ENCODE results near the gene PCDH19. TPM values are rescaled to one million over a fixed set of nuclear protein-coding genes. Genes with fewer than 3 reads are reported as not detected.

Gene PCDH19
- total RNA-seq, 1 experiment from 2014 or later = 1.2 TPM

DNA sequence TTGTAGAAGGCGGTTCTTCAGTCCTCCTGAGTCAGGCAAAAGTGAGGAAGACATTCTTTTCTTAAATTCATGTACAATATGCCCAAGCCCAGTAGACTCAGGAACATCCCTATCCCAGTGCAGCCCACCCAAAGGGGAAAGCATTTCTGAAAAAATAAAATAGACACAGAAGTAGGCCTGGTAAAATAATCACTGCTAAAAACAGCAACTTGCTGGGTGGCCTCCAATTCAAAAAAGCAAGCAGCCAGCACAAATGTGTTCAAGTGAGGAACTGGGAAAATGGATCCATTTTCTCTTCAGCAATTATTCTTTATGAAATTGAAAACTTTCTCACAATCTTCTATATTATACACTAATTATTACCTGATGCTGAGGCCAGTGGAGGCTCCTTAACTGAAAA, 165.4 kb downstream of the PCDH19 start:
- Histone ChIP-seq H3K23me2 (ENCODE audit: insufficient read length, low read depth, low read length, poor library complexity, severe bottlenecking) (no peaks in the 10 kb centered on the region), H3K23ac (ENCODE audit: insufficient read length, low read depth, low read length) (no peak overlapping the region), H2BK12ac (ENCODE audit: insufficient read length, low read depth, low read length) (no peak overlapping the region), H2BK120ac (ENCODE audit: low read depth, low read length, poor library complexity, severe bottlenecking) (no peak overlapping the region), H3K4ac (ENCODE audit: low read depth, low read length) (no peak overlapping the region), H4K20me1 (ENCODE audit: control insufficient read depth, insufficient read depth, insufficient read length) (no peaks in the 10 kb centered on the region), H4K8ac (replicated peaks; ENCODE audit: insufficient read length, low read depth, low read length) (no peak overlapping the region), H3K14ac (ENCODE audit: insufficient read depth, low read length) (no peak overlapping the region), H4K91ac (ENCODE audit: insufficient read length, low read depth, low read length) (no peak overlapping the region), H2AFZ (ENCODE audit: low read length) (no peak overlapping the region), H4K5ac (ENCODE audit: insufficient read length, low read depth, low read length) (no peak overlapping the region), H2BK5ac (ENCODE audit: insufficient read length, low read length) (no peak overlapping the region), H2BK20ac (ENCODE audit: low read depth, low read length, poor library complexity, severe bottlenecking) (no peak overlapping the region), H3K79me1 (ENCODE audit: insufficient read depth, low read depth, low read length, poor library complexity, severe bottlenecking) (no peaks in the 10 kb centered on the region), H3K27ac (ENCODE audit: insufficient read length, low read depth, low read length) (no peak overlapping the region), H2AK5ac (ENCODE audit: insufficient read length, low read length) (no peak overlapping the region), H3K9ac (ENCODE audit: extremely low read depth, insufficient read length, low read length) (no peak overlapping the region), H3K27me3 (ENCODE audit: insufficient read depth, low read length) (no peaks in the 10 kb centered on the region), H3K4me2 (ENCODE audit: insufficient read depth, insufficient read length, low read length) (no peak overlapping the region), H3K4me1 (ENCODE audit: insufficient read depth, low read length) (no peaks in the 10 kb centered on the region), H2BK15ac (ENCODE audit: low read depth, low read length) (no peak overlapping the region), H3K79me2 (ENCODE audit: insufficient read depth, low read length) (no peaks in the 10 kb centered on the region), H3T11ph (ENCODE audit: low read length) (no peak overlapping the region), H3K18ac (ENCODE audit: insufficient read length, low read depth, low read length) (no peak overlapping the region), H3K9me3 (ENCODE audit: control insufficient read depth, low read depth, low read length) (no peaks in the 10 kb centered on the region), H3K56ac (ENCODE audit: insufficient read length, low read depth, low read length) (no peak overlapping the region)
- Mint-ChIP-seq H3K9me3 (peaks cover 2 to 11% of the 10 kb centered on the region in 2 experiments; a peak in 3 of 5 replicates), H3K4me1 (no peaks in the 10 kb centered on the region), H3K36me3 (ENCODE audit: insufficient read depth in 1 of 3, low read depth in 3 of 3) (peaks cover 0 to 4% (median 0%) of the 10 kb centered on the region in 3 experiments; a peak in 2 of 7 replicates), H3K4me3 (no peak overlapping the region), H3K27ac (no peak overlapping the region), H3K27me3 (ENCODE audit: low read depth) (no peaks in the 10 kb centered on the region)
- TF ChIP-seq, protein P1, sequence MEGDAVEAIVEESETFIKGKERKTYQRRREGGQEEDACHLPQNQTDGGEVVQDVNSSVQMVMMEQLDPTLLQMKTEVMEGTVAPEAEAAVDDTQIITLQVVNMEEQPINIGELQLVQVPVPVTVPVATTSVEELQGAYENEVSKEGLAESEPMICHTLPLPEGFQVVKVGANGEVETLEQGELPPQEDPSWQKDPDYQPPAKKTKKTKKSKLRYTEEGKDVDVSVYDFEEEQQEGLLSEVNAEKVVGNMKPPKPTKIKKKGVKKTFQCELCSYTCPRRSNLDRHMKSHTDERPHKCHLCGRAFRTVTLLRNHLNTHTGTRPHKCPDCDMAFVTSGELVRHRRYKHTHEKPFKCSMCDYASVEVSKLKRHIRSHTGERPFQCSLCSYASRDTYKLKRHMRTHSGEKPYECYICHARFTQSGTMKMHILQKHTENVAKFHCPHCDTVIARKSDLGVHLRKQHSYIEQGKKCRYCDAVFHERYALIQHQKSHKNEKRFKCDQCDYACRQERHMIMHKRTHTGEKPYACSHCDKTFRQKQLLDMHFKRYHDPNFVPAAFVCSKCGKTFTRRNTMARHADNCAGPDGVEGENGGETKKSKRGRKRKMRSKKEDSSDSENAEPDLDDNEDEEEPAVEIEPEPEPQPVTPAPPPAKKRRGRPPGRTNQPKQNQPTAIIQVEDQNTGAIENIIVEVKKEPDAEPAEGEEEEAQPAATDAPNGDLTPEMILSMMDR (conservative IDR thresholded peaks at IDR 0.05) = no peak
- no peak for DNase-seq
- WGBS (ENCODE audit: extremely low coverage, insufficient read length, low lambda C conversion rate) = no CpG with 5 or more reads among the region's 1 CpG

Other genes starting within 250 kb of the PCDH19 start
- gene TNMD, start 174.7 kb upstream of the PCDH19 start, total RNA-seq (2021) = 1.3 and 1.7 TPM in 2 replicates
- gene TSPAN6, start 226.5 kb upstream of the PCDH19 start, total RNA-seq (2021) = 61.3 and 62.8 TPM in 2 replicates
- not detected in 2 replicates for gene SRPX2, start 233.9 kb upstream of the PCDH19 start, total RNA-seq (2021)